Measurements from ENCODE around the gene IL3.

DNA sequence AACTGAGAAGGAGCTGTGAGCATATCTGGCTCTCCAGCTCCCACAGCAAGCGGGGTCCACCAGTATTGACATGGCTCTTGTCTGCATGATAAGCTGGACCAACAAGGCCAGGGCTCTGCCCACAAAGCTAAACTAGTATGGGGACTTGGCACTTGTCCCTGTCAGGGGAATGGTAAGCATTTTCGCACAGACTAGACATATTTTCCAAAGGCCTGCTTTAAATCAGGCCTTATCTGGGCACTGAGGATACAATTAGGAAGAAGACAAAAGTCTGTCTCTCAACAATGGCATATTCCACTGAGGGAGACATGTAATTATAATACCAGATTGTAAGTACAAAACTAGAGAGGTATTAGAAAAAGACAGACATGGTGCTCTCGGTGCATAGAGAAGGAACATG, 45.2 kb downstream of the IL3 start:
- no peak for TF ChIP-seq POLR2A (IDR thresholded peaks at IDR 0.05)
- TF ChIP-seq, protein P1, sequence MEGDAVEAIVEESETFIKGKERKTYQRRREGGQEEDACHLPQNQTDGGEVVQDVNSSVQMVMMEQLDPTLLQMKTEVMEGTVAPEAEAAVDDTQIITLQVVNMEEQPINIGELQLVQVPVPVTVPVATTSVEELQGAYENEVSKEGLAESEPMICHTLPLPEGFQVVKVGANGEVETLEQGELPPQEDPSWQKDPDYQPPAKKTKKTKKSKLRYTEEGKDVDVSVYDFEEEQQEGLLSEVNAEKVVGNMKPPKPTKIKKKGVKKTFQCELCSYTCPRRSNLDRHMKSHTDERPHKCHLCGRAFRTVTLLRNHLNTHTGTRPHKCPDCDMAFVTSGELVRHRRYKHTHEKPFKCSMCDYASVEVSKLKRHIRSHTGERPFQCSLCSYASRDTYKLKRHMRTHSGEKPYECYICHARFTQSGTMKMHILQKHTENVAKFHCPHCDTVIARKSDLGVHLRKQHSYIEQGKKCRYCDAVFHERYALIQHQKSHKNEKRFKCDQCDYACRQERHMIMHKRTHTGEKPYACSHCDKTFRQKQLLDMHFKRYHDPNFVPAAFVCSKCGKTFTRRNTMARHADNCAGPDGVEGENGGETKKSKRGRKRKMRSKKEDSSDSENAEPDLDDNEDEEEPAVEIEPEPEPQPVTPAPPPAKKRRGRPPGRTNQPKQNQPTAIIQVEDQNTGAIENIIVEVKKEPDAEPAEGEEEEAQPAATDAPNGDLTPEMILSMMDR (IDR thresholded peaks at IDR 0.05 in 4 of 5, conservative IDR thresholded peaks at IDR 0.05 in 1 of 5) = no peak

Data from gastrocnemius medialis (tissue), 4 donors.